Activated naive CD8-positive, alpha-beta T cell treated with anti-CD3 and anti-CD28 coated beads for 36 hours (primary cell): ENCODE data around the gene KANK4. TPM values are rescaled to one million over a fixed set of nuclear protein-coding genes. Genes with fewer than 3 reads are reported as not detected.
"Not testable (repeated sequence)": the region's sequence is repeated elsewhere in the genome, so short reads cannot be mapped to it uniquely, and the experiment has no call there.

Source experiments
- DNase-seq: peaks from one replicate; pipeline ENCODE4 v3.0.0; 2021
- H3K27ac Mint-ChIP-seq: one replicate; pipeline ENCODE4 v1.8.0; 2022; ENCODE audit warnings: mild to moderate bottlenecking, moderate library complexity, mixed read lengths
- H3K27me3 Mint-ChIP-seq: one replicate; pipeline ENCODE4 v1.8.0; 2022; ENCODE audit warnings: mild to moderate bottlenecking, mixed read lengths
- H3K36me3 Mint-ChIP-seq: one replicate; pipeline ENCODE4 v1.8.0; 2021; ENCODE audit warnings: mild to moderate bottlenecking, mixed read lengths
- H3K4me1 Mint-ChIP-seq: one replicate; pipeline ENCODE4 v1.8.0; 2021; ENCODE audit warnings: mixed read lengths
- H3K4me3 Mint-ChIP-seq: one replicate; pipeline ENCODE4 v1.8.0; 2022; ENCODE audit warnings: mild to moderate bottlenecking, moderate library complexity, mixed read lengths
- H3K9me3 Mint-ChIP-seq: one replicate; pipeline ENCODE4 v1.8.0; 2022; ENCODE audit warnings: mixed read lengths
- total RNA-seq, 2 experiments: library from RNA; stranded (reverse); gene quantifications; one replicate each; pipeline ENCODE4 v1.2.3, GENCODE V29; 2021

KANK4 gene
- total RNA-seq, 2 experiments from 2014 or later: not detected

DNA sequence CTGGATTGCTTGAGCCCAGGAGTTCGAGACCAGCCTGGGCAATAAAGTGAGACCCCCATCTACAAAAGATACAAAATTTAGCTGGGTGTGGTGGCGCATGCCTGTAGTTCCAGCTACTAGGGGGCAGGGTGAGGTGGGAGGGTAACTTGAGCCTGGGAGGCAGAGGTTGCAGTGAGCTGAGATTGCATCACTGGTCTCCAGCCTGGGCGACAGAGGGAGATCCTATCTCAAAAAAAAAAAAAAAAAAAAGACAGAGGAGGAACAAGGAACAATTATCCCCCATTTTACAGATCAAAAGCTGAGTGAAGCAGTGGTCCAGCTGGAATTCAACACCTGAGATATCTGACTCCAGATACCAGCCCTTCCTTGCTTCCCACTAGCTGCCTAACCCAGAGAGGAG is 89.8 kb downstream of the KANK4 start:
- Mint-ChIP-seq H3K27ac (no peak overlapping the region), H3K27me3 (no peaks in the 10 kb centered on the region), H3K4me1 (no peaks in the 10 kb centered on the region), H3K9me3 (no peaks in the 10 kb centered on the region), H3K4me3 (no peak overlapping the region), H3K36me3 (no peaks in the 10 kb centered on the region)
- DNase-seq: no peak

DNA sequence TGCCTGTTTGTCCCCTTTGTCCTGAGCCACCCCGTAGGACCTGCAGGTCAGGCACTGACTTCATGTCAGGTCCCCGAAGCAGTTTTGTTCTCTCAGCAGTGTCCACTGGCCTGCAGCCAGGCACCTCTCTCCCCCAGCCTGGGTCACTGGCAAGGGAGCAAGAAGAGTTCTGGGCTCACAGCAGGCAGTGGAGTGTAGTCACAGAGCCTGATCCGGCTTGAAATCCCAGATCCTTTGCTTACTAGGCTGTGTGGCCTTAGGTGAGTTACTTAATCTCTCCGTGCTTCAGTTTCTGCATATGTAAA is 90.4 kb downstream of the KANK4 start:
- no peak for DNase-seq
- H3K9me3 Mint-ChIP-seq: no peaks in the 10 kb centered on the region
- no peaks in the 10 kb centered on the region for H3K36me3 Mint-ChIP-seq

DNA sequence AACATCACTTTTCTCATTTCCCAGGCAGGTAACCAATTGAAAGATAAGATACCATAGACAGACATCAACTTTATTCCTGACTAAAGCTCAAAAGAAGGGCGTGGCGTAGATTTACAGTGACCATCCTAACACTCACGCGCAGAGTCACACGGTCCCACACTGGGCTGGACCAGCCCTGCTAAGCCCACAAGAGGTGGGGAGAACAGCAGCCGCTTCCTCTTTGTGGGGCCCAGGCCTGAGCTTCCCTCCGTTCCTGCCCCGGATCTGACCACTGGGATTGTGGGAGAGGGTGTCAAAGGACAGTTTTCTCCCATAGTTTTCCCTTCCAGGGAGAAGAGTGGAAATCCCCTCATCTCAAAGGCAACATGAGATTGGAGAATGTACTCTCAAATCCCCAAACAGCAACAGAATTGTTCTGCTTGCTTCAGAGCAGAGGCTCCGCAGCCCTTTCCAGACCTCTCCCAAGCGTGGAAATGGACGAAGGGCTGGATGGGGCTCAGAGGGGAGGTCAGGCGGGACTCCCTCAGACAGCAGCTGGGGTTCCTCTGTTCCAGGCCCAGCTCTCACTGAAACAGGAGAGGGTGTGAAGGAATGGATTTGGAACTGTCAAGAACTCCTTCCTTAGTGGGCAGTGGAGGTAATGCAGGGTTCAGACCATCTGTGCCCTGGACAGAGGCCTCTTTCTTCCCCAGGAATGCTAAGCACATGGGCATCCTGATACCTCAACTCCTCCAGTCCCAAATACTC is 90.9 kb downstream of the KANK4 start:
- Mint-ChIP-seq H3K27me3 (no peaks in the 10 kb centered on the region), H3K4me1 (no peaks in the 10 kb centered on the region), H3K4me3 (no peak overlapping the region), H3K9me3 (no peaks in the 10 kb centered on the region), H3K27ac (no peak overlapping the region), H3K36me3 (no peaks in the 10 kb centered on the region)
- DNase-seq: no peak

More for the DNA sequence above, 90.4 kb downstream of the KANK4 start:
- H3K4me3 Mint-ChIP-seq: no peak overlapping the region
- no peak overlapping the region for H3K27ac Mint-ChIP-seq
- H3K4me1 Mint-ChIP-seq: no peaks in the 10 kb centered on the region
- H3K27me3 Mint-ChIP-seq: no peaks in the 10 kb centered on the region

DNA sequence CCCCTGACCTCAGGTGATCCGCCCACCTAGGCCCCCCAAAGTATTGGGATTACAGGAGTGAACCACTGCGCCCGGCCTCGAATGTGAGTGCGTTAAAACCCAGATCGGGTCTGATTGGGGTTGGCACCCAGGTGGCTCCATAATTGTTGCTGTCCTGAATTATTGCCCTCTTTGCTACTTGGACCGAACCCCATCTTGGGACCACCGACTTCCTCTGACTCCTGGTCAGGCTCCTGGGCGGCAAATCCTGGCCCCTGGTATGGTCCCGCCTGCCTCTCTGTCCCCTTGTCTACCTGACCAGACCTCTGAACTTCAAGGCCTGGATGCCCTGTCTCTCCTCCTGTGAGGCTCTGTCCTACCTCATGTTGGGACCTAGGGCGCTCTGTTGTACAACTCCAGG is 91.7 kb downstream of the KANK4 start:
- no peak for DNase-seq
- H3K4me1 Mint-ChIP-seq: no peaks in the 10 kb centered on the region
- no peaks in the 10 kb centered on the region for H3K27me3 Mint-ChIP-seq
- no peak overlapping the region for H3K4me3 Mint-ChIP-seq
- no peak overlapping the region for H3K27ac Mint-ChIP-seq
- no peaks in the 10 kb centered on the region for H3K36me3 Mint-ChIP-seq
- no peaks in the 10 kb centered on the region for H3K9me3 Mint-ChIP-seq

DNA sequence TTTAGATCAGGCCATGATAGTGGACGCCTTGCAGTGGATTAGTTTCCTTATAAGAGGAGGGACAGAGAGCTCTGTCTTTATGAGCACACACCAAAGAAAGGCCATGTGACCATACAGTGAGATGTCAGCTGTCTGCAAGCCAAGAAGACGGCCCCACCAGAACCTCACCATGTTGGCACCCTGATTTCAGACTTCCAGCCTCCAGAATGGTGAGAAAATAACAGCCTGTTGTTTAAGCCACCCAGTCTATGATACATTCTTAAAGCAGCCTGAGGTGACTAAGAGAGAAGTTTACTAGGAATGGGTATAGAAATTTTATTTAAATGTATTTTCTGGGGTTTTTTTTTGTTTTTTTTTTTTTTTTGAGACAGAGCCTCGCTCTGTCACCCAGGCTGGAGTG is 95.1 kb downstream of the KANK4 start:
- DNase-seq: no peak
- no peaks in the 10 kb centered on the region for H3K4me1 Mint-ChIP-seq
- H3K27me3 Mint-ChIP-seq: no peaks in the 10 kb centered on the region
- no peaks in the 10 kb centered on the region for H3K9me3 Mint-ChIP-seq
- no peaks in the 10 kb centered on the region for H3K36me3 Mint-ChIP-seq
- H3K27ac Mint-ChIP-seq: no peak overlapping the region
- H3K4me3 Mint-ChIP-seq: no peak overlapping the region

DNA sequence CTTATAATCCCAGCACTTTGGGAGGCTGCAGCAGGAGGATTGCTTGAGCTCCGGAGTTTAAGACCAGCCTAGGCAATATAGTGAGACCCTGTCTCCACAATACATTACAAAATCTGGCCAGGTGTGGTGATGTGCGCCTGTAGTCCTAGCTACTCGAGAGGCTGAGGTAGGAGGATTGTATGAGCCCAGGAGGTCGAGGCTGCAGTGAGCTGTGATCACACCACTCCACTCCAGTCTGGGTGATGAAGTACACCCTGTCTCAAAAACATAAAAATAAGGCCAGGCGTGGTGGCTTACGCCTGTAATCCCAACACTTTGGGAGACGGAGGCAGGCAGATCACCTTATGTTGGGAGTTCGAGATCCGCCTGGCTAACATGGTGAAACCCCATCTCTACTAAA is 96.9 kb downstream of the KANK4 start:
- Mint-ChIP-seq H3K36me3 (no peaks in the 10 kb centered on the region), H3K4me3 (no peak overlapping the region), H3K27ac (no peak overlapping the region), H3K4me1 (no peaks in the 10 kb centered on the region), H3K27me3 (no peaks in the 10 kb centered on the region), H3K9me3 (peaks cover 2% of the 10 kb centered on the region)
- DNase-seq: no peak

DNA sequence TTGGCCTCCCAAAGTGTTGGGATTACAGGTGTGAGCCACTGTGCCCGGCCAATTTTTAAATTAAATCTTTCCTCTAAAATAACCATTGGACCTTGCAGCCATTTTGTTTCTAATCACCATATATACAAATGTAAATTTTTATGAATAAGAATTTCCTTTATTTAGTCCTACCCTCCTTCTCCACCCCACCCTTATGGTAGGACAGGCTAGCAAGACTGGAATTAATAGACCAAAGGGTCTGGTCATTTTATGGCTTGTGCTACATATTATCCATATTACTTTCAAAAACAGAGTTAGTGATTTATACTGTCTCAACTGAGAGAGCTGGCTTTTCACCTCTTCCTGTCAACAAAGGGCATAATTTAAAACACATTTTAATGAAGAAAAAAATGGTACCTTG is 98.1 kb downstream of the KANK4 start:
- DNase-seq: no peak
- Mint-ChIP-seq H3K27me3 (no peaks in the 10 kb centered on the region), H3K27ac (no peak overlapping the region), H3K4me1 (no peaks in the 10 kb centered on the region), H3K9me3 (peaks cover 2% of the 10 kb centered on the region), H3K4me3 (no peak overlapping the region), H3K36me3 (no peaks in the 10 kb centered on the region)

DNA sequence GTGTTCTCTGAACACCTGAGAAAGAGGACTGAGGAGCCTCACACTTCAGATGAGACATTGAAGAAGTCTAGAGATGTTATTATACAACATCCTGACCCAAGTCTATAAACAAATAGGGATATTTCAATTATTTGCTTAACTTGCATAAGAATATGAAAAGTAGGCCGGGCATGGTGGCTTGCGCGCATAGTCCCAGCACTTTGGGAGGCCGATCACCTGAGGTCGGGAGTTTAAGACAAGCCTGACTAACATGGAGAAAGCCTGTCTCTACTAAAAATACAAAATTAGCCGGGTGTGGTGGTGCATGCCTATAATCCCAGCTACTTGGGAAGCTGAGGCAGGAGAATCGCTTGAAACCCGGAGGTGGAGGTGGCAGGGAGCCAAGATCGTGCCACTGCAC is 98.8 kb downstream of the KANK4 start:
- not testable (repeated sequence) for DNase-seq, H3K9me3 Mint-ChIP-seq, H3K4me1 Mint-ChIP-seq, H3K36me3 Mint-ChIP-seq, H3K4me3 Mint-ChIP-seq, H3K27me3 Mint-ChIP-seq, H3K27ac Mint-ChIP-seq

DNA sequence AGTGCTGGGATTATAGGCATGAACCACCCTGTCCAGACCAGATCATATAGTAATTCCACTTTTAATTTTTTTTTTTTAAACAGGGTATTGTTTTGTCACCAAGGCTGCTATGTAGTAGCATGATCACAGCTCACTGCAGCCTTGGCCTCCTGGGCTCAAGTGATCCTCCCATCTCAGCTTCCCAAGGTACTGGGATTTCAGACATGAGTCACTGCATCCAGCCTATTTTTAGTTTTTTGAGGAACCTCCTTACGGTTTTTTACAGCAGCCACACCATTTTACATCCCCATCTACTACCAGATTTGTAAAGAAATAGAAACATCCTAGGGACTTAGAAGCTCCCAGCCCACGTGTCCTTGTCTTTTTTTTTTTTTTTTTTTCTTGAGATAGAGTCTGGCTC is 100.6 kb downstream of the KANK4 start:
- H3K27me3 Mint-ChIP-seq: no peaks in the 10 kb centered on the region
- no peaks in the 10 kb centered on the region for H3K4me1 Mint-ChIP-seq
- H3K36me3 Mint-ChIP-seq: no peaks in the 10 kb centered on the region
- H3K4me3 Mint-ChIP-seq: no peak overlapping the region
- no peak overlapping the region for H3K27ac Mint-ChIP-seq
- peaks cover 2% of the 10 kb centered on the region for H3K9me3 Mint-ChIP-seq
- DNase-seq: no peak

DNA sequence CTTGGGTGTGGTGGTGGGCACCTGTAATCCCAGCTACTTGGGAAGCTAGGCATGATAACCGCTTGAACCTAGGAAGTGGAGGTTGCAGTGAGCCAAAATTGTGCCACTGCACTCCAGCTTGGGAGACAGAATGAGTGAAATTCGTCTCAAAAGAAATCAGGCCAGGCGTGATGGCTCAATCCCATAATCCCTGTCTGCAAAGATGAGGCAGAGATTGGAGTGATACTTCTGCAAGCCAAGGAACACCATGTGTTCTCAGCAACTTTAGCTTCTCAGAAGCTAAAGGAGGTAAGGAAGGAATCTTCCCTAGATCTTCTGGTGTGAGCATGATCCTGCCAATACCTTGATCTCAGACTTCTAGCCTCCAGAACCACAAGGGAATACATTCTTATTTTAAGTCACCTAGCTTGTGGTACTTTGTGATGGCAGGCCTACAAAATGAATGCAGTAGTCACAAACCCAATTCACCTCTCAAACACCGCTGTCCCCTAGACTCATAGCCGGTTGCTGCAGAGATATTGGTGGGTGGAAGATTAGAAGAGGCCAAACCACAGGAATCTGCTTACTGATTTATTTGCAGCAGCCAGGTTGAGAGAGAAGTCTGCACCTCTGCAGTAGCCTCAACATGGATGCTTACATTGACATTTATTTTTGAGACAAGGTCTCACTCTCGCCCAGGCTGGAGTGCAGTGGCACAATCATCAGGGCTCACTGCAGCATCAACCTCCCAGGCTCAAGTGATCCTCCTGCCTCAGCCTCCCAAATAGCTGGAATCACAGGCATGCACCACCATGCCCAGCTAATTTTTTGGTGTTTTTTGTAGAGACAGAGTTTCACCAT is 105.9 kb downstream of the KANK4 start:
- Mint-ChIP-seq H3K36me3 (peaks cover 3% of the 10 kb centered on the region), H3K9me3 (peaks cover 19% of the 10 kb centered on the region), H3K4me3 (no peak overlapping the region), H3K27ac (no peak overlapping the region), H3K4me1 (peaks cover 3% of the 10 kb centered on the region), H3K27me3 (no peaks in the 10 kb centered on the region)
- DNase-seq: no peak

DNA sequence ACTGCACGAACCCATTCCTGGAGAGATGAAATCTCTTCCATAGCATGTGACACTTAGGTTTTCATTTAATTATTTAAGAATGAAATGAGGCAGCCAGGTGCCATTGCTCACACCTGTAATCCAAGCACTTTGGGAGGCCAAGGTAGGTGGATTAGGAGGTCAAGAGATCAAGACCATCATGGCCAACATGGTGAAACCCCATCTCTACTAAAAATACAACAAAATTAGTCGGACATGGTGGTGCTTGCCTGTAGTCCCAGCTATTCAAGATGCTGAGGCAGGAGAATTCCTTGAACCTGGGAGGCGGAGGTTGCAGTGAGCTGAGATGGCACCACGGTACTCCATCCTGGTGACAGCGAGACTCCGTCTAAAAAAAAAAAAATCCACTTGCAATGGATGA is 106.8 kb downstream of the KANK4 start:
- no peak for DNase-seq
- no peaks in the 10 kb centered on the region for H3K27me3 Mint-ChIP-seq
- peaks cover 3% of the 10 kb centered on the region for H3K4me1 Mint-ChIP-seq
- no peak overlapping the region for H3K4me3 Mint-ChIP-seq
- peaks cover 18% of the 10 kb centered on the region for H3K9me3 Mint-ChIP-seq
- H3K36me3 Mint-ChIP-seq: peaks cover 3% of the 10 kb centered on the region
- no peak overlapping the region for H3K27ac Mint-ChIP-seq

DNA sequence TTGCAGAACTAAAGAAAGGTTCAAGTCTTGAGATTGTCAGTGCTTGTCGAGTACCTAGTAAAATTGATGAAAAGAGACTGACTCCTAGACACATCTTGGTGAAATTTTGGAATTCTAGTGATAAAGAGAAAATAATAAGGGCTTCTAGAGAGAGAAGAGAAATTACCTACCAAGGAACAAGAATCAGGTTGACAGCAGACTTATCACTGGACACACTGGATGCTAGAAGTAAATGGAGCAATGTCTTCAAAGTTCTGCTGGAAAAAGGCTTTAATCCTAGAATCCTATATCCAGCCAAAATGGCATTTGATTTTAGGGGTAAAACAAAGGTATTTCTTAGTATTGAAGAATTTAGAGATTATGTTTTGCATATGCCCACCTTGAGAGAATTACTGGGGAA is 108.3 kb downstream of the KANK4 start:
- Mint-ChIP-seq H3K36me3 (peaks cover 6% of the 10 kb centered on the region), H3K4me3 (no peak overlapping the region), H3K9me3 (peaks cover 23% of the 10 kb centered on the region)

DNA sequence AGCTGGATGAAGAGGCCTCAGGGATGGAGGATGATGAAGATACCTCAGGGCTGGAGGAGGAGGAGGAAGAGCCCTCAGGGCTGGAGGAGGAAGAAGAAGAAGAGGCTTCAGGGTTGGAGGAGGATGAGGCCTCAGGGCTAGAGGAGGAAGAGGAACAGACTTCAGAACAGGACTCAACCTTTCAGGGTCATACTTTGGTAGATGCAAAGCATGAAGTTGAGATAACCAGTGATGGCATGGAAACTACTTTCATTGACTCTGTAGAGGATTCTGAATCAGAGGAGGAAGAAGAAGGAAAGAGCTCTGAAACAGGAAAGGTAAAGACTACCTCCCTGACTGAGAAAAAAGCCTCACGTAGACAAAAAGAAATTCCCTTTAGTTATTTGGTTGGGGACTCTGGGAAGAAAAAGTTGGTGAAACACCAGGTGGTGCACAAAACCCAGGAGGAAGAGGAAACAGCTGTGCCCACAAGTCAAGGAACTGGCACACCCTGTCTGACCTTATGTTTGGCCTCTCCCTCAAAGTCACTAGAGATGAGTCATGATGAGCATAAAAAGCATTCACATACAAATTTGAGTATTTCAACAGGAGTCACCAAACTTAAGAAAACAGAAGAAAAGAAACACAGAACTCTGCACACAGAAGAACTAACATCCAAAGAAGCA is 109.2 kb downstream of the KANK4 start:
- H3K4me3 Mint-ChIP-seq: no peak overlapping the region
- peaks cover 3% of the 10 kb centered on the region for H3K4me1 Mint-ChIP-seq
- no peaks in the 10 kb centered on the region for H3K27me3 Mint-ChIP-seq
- H3K9me3 Mint-ChIP-seq: peaks cover 23% of the 10 kb centered on the region
- no peak for DNase-seq
- H3K27ac Mint-ChIP-seq: no peak overlapping the region
- H3K36me3 Mint-ChIP-seq: peaks cover 6% of the 10 kb centered on the region

More for the DNA sequence above, 108.3 kb downstream of the KANK4 start:
- peaks cover 3% of the 10 kb centered on the region for H3K4me1 Mint-ChIP-seq
- no peaks in the 10 kb centered on the region for H3K27me3 Mint-ChIP-seq
- no peak for DNase-seq
- no peak overlapping the region for H3K27ac Mint-ChIP-seq

DNA sequence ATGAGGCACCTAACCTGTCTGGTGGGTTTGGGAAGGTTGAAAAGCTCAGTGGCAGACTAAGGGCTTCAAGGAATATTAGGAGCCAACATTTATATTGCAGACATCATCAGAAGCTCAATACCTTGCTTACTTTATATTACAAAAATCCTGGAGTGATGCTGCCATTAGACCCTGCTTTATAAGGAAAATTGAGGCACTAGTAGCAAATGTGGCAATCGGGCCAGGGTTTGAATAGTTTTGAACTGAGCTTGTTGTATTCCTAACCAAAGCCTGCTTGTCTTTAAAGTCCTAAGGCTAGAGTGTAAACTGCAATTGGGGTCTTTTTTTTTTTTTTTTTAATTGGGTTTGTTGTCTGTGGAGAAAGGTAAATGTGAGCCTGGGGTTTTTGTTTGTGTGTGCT is 110.3 kb downstream of the KANK4 start:
- no peak overlapping the region for H3K27ac Mint-ChIP-seq
- H3K27me3 Mint-ChIP-seq: no peaks in the 10 kb centered on the region
- no peak overlapping the region for H3K4me3 Mint-ChIP-seq
- peaks cover 6% of the 10 kb centered on the region for H3K36me3 Mint-ChIP-seq
- peaks cover 3% of the 10 kb centered on the region for H3K4me1 Mint-ChIP-seq
- DNase-seq: no peak
- peaks cover 23% of the 10 kb centered on the region for H3K9me3 Mint-ChIP-seq

DNA sequence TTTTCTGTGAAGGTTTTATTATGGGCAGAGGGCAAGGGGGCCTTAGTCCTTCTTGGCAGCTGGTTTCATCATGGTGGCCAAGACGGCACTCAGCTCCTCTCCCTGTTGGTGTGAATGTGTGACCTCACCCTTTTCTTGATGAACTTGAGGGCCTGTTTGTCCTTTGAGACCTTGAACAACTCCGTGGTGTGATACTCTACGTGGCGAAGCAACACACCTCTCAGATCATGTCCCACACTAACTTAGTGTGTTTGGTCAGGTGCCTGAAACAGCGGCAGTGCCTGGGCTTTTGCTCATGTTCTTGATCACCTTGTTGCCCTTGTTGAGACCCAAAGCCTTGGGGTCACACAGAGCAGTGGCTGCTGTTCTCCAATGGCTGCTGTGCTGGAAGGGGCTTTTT is 111.1 kb downstream of the KANK4 start:
- no peak overlapping the region for H3K27ac Mint-ChIP-seq
- no peak overlapping the region for H3K4me3 Mint-ChIP-seq
- no peak for DNase-seq
- H3K4me1 Mint-ChIP-seq: peaks cover 3% of the 10 kb centered on the region
- H3K36me3 Mint-ChIP-seq: peaks cover 6% of the 10 kb centered on the region
- H3K27me3 Mint-ChIP-seq: no peaks in the 10 kb centered on the region
- peaks cover 23% of the 10 kb centered on the region for H3K9me3 Mint-ChIP-seq
